ENCODE results near the gene SH2D6. TPM values are rescaled to one million over a fixed set of nuclear protein-coding genes. Genes with fewer than 3 reads are reported as not detected.
A peak's percentile ranks its signal among the peaks of the same experiment; 100 is the strongest.

Gene SH2D6
- total RNA-seq, 4 donors from 2014 or later = not detected

GRCh38 chr2:85419009-85419675 lies 628 bp downstream of the SH2D6 start:
- Histone ChIP-seq H3K27ac (peak overlapping the region; percentile 96 to 98), H3K27me3 (no peaks in the 10 kb centered on the region), H3K4me3 (peak overlapping the region; percentile 68 to 89), H3K4me1 (peaks cover 0 to 8% of the 10 kb centered on the region in 2 donors), H3K36me3 (no peaks in the 10 kb centered on the region), H3K9me3 (no peaks in the 10 kb centered on the region)
- intact Hi-C loops (cut with DNase I; ENCODE audit: low total_unique reads) = no loop called here
- TF ChIP-seq POLR2A (IDR thresholded peaks at IDR 0.05) (no peak), CTCF (IDR thresholded peaks at IDR 0.05) (no peak)
- no peak for DNase-seq

GRCh38 chr2:85420536-85421259 lies 2.2 kb downstream of the SH2D6 start:
- Histone ChIP-seq H3K36me3 (no peaks in the 10 kb centered on the region), H3K27me3 (no peaks in the 10 kb centered on the region), H3K9me3 (no peaks in the 10 kb centered on the region), H3K4me3 (no peak overlapping the region), H3K4me1 (peaks cover 0 to 8% of the 10 kb centered on the region in 2 donors), H3K27ac (peak overlapping the region; percentile 65 to 77)
- intact Hi-C loops (cut with DNase I; ENCODE audit: low total_unique reads) = loop anchor here (2.0 kb wide), 1 partner anchor 132 kb away; no protein-coding TSS in a partner anchor
- DNase-seq = peak; percentile 85 to 89
- TF ChIP-seq POLR2A (IDR thresholded peaks at IDR 0.05) = peak in 1 of 2 donors; percentile 26
- TF ChIP-seq CTCF (IDR thresholded peaks at IDR 0.05) = peak; percentile 100

GRCh38 chr2:85421260-85422071 lies 3.0 kb downstream of the SH2D6 start:
- no peak for DNase-seq
- no peak overlapping the region for H3K4me3 ChIP-seq
- no peaks in the 10 kb centered on the region for H3K9me3 ChIP-seq
- intact Hi-C loops (cut with DNase I; ENCODE audit: low total_unique reads) = loop anchor here (2.0 kb wide), 1 partner anchor 131 kb away; no protein-coding TSS in a partner anchor
- H3K4me1 ChIP-seq = peaks cover 0 to 8% of the 10 kb centered on the region in 2 donors
- no peaks in the 10 kb centered on the region for H3K27me3 ChIP-seq
- TF ChIP-seq CTCF (IDR thresholded peaks at IDR 0.05) = no peak
- TF ChIP-seq POLR2A (IDR thresholded peaks at IDR 0.05) = no peak
- peak overlapping the region; percentile 65 to 77 for H3K27ac ChIP-seq
- H3K36me3 ChIP-seq = no peaks in the 10 kb centered on the region

- intact Hi-C loops (cut with DNase I; ENCODE audit: low total_unique reads) = no loop called here
- Histone ChIP-seq H3K27me3 (no peaks in the 10 kb centered on the region), H3K9me3 (no peaks in the 10 kb centered on the region), H3K4me3 (no peak overlapping the region), H3K36me3 (no peaks in the 10 kb centered on the region), H3K4me1 (peaks cover 0 to 8% of the 10 kb centered on the region in 2 donors), H3K27ac (no peak overlapping the region)
- TF ChIP-seq CTCF (IDR thresholded peaks at IDR 0.05) (no peak), POLR2A (IDR thresholded peaks at IDR 0.05) (no peak)
- DNase-seq = no peak
These were observed 3.6 kb downstream of the SH2D6 start for GRCh38 chr2:85422072-85422457.
